T-helper 22 cell (primary cell): ENCODE results near the gene FGFBP3.
A peak's percentile ranks its signal among the peaks of the same experiment; 100 is the strongest.

ENCODE experiments used
- DNase-seq: peaks from one replicate; pipeline ENCODE4 v3.0.0-alpha.2; 2020; ENCODE audit warnings: low read depth

FGFBP3 gene, protein sequence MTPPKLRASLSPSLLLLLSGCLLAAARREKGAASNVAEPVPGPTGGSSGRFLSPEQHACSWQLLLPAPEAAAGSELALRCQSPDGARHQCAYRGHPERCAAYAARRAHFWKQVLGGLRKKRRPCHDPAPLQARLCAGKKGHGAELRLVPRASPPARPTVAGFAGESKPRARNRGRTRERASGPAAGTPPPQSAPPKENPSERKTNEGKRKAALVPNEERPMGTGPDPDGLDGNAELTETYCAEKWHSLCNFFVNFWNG

DNA sequence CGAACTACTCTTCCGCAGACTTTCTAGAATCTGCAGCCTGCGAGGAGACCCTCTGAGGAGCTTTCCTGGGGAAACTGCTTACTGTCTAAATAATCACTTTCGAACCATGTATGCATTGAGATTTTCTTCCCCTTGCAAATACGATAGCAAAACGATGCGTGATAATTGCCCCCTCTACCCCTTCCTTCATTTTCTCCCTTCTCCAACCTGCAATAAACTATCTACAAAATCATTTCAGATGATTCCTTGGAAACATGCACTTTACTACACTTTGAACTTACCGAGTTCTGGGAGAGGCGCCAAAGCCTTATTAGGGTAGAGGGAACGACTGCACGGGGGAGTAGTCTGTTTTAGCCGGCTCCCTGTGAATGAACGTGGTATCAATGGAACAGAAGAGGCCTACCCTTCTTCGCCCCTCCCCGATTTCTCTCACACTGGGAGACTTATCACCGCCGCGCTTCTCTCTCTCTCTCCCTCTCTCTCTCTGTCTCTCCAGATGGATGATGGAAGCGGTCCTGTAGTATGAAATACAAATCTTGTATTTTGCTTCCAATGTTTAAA, at the start of gene FGFBP3:
TSS of gene FGFBP3 (minus strand) at position 370 of the 561 bp plus-strand sequence. CDS start 517 bp downstream, outside the sequence.
- DNase-seq, result no peak

DNA sequence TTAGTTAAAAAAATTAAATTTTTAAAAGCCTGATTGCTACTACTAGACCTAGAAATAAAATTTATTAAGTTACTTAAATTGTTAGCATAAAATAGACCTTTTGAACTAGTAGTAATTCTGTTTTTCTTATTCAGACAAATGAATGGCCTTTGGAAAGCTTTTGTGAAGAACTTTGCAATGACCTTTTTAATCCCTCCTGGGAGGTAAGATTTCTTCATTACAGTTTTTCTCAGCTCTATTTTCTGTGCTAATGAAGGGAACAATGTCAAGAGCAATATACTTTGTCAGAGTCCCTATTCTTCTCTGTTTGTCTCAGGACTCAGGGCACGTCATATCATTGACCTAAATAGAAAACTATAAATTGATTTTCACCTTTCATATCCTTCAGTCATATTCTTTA, 47.8 kb upstream of the FGFBP3 start:
- no peak for DNase-seq

DNA sequence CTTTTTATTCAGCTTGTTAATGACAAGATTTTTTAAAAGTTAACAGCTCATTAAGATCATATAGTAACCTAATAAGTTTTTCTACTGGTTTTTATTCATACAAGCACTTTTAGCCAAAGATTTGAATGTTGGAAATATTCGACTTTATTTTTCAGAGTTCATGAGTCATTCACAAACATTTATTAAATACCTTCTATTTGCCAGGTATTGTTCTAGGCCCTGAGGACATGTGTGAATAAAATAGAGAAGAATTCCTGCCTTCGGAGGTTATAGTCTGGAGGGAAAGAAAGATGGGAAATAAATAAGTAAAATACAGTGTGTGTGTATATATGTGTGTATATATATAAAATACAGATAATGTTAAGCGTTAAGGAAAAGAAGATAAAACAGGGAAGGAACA, 45.8 kb upstream of the FGFBP3 start:
- no peak for DNase-seq

DNA sequence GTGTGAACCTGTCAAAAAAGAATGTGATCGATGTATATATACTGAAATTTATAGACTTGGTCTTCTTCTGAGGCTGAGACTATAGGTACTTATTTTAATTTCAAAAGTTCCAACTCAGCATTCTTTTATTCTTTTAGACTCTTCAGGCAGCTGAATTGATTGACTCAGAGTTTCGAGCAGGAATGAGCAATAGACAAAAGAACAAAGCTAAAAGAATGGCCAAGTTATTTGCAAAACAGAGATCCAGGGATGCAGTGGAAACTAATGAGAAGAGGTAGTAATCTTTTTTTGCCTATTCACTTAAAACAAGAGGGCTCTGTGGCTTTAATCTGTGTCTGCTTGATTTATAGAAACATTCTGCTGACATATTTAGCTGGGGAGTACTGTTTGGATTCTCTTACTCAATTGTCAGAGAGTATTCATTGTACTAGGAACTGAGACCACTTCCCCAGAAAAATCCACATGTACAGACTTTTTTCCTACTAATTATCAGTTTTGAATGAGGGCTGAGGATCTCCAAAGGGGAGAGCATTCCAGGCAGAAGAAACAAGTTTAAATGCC, 44.4 kb upstream of the FGFBP3 start:
- DNase-seq, result no peak

DNA sequence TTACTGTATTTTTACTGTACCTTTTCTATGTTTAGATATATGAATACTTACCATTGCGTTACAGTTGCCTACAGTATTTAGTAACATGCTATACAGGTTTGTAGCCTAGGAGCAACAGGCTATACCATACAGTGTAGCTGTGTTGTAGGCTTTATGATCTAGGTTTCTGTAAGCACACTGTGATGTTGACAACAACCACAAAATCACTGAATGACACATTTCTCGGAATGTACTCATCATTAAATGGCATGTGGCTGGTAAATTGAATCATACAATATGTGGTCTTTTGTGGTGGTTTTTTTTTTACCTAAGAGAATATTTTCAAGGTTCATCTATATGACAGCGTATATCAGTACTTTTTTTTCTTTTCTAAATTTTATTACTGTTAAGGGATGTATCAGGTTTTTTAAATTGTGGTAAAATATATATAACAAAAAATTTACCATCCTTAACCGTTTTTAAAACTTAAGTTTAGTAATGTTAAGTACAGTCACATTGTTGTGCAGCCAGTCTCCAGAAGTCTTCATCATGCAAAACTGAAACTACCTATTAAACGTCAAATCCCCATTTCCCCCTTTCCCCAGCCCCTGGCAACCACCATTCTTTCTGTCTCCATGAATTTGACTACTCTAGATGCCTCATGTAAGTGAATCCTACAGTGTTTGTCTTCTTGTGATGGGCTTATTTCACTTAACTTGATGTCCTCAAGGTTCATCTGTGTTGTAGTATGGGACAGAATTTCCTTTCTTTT, 35.8 kb upstream of the FGFBP3 start:
- DNase-seq, result no peak

DNA sequence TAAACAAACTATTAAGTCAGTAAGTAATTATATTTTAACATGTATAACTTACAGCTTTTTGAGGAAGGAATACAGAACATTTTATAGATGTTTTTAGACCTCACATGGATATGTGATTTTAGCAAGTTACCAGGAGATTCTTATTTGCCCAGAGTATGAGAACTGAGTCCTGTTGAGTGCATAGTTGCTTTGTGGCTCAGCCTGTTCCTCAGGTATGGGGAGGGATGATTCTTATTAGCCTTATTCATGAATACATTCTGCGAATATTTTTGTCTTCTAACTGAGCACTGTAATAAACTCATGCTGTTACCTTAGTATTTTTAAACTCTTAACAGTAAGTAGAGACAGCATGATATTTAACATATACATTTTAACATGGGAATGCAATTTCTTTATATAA, 32.1 kb upstream of the FGFBP3 start:
- DNase-seq, result no peak

DNA sequence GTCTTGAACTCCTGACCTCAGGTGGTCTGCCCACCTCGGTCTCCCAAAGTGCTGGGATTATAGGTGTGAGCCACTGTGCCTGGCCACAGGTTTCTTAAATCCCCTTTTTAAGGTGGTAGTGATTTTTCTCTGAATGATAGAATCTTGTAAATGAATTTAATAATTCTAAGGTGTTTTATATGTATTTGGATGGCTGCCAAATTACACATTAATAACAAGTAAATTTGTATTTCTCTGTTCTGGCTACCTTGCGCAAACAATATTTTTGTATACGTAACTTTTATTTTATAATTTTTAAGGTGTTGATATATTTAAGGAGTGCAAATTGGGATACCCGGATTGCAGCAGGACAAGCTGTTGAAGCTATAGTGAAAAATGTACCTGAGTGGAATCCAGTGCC, 30.4 kb upstream of the FGFBP3 start:
- no peak for DNase-seq

DNA sequence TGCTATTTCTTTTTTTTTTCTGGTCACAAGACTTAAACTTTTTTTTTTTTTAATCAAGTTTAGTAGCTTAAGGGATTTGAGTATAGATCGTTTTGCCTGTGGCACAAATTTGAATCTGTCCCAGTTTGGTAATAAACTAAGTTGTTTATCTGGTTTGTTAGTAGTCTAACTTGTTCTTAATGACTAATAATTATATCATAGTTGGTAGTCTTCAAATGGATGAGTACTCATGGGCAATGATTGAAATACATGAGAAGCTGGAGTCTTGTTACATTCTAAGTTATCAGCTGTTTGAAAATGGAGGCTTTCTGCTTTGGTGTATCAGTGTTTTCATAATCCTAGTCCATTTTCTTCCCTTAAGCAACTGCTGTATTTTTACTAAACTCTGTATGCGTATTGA, 26.6 kb upstream of the FGFBP3 start:
- no peak for DNase-seq

DNA sequence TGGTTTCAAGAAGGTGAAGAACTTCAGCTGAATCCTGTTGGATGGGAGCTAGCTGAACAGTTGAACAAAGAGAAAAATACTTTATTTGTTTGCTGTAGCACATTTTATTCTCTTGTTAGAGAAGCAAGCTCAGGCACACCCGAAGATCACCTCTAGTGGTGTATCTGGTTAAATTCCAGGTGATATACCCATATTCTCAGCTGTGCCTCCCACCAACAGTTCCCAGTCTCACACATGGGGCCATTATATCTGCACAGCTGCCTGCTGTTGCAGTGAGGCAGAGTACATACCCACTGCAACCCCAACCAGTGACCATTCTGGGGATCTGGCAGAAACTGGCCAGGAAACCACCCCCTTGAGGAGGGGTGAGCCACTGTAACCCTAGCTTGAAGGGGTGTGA, 23.5 kb upstream of the FGFBP3 start:
- DNase-seq, result no peak

DNA sequence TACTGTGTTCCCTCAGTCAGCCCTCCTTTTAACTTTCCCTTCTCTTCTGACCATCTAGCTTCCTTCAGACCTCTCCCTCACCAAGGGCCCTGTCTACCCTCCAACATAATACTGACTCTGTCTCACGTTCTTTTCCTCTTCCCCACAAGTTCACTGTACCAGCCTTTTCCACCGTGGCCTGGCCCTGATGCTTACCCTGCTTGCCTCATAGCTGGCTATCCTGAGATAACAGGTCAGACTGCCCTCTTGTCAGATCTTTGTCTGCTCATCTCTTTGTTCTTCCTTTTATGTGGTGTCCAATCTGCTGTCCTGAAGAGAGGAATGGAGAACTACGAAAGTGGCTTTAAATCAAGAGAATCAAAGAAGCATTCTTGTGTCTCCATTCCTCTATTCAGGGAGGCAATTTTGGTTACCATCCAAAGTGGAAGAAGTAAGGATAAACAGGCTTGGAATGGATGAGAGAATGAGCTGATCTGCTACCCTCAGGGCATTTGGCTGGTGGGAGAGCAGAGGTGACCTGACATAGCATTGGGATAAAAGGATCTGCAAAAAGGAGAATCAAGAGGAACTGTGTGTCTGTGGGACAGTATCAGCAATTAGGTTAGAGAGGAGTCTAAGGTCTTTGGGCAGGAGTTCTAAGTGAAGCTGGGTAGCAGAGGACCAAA, 22.4 kb upstream of the FGFBP3 start:
- DNase-seq, result no peak

DNA sequence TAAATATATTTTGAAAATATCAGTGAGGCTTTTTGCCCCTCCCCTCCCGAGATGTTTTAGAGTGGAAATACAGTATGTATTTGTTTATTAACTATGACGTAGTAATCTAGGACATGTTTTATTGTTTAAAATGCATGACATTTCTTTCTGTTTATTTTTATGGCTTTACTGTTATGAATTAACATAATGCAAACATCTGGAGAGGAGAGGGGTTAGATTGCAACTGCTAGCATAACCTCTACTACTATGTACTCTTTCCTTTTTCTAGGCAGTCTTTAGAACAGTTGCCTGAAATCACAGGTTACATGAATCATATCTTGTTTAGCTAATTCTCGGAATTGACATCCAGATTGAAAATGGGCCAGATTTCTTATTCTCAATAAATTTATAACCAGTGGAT, 21.7 kb upstream of the FGFBP3 start:
- no peak for DNase-seq

DNA sequence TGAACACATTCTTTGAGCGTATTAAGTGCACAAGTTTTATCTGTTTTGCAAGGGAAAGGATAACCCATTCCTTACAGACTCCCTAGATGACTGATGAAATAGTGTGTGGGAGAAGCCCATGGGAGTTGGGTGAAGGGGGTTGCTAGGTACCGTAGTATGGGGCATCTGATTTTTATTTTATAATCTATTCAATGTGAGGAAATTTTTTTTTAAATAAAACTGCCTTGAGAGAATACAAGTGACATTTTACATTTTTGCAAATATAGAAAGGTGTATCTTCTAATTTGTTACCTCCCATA, 15.7 kb upstream of the FGFBP3 start:
- no peak for DNase-seq

DNA sequence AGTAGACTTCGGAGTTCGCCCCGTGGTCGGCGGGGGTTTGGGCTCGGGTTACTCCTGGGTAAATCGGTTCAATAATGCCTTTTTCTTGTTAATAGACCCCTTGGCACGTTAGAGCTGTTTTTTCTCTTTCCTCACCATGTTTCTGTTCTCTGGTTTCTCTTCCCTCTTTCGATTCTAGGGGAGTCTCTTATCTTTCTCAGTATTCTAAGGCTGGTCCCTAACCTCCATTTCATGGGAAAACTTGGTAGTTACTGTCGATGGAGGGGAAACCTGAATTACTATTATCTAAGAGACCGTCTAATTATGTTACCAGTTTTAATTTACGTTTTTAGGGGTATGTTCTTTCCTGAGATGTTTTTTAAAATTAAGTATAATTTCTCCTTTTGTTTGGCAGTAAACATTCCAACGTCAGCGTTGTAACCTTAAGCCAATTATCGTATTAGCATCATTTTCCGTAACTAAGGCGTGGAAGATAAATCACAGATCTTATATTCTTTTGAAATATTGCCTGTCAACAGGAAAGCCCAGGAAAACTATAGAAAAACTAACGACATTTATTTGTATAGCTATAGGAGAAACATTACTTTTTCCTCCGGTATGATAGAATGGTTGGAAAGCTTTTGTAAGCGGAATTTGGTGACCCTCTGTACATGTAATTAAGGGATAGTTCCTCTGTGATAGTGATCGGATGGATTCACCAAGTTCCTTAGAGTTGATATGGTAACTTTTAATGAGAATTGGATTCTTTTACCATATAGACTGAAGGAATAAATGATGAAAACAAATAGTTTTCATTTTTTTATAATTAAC, 15.1 kb upstream of the FGFBP3 start:
- DNase-seq, result no peak

DNA sequence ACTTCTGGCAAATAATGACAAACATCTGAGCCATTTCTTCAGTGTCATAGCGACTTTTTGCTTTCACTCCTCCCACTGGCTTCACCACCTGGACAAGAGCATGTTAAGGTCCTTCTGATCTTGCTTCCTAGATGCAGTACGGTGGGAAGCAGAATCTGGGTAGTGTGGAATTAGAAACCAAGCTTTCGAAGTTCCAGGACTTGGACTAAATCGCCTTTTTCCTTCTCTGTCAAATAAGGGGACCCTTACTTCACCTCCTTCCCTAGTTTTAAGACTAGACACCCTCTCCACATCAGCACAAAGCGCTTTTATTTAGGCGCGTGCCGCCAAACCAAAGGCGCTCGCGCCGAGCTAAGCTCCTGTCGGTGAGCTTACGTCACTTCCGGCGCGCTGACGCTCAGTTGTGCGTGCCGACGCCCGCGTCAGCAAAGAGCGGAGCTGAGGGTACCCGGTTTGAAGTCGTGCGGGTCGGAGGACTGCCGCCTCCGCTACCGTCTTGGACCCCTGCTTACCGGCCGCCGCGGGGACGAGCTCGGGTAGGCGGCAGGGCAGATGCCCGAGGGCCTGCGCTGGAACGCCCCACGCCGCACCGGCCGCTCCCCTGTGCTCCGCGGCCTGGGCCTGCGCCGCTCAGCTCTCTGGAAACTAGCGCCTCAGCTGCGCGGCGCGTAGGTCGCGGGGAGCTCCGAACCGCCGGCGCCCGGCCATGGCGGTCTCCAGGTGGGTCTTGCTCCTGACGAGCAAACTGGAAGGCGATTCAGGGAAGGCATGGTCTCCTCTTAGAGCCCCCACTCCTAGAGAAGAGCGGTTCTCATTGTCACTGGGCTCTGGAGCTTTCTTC, 14.3 kb upstream of the FGFBP3 start, which contains the start of gene BTAF1:
TSS of gene BTAF1 (plus strand) at position 400 of the 841 bp plus-strand sequence. CDS start at position 707, 307 bp downstream.
- DNase-seq, result peak; percentile 83

DNA sequence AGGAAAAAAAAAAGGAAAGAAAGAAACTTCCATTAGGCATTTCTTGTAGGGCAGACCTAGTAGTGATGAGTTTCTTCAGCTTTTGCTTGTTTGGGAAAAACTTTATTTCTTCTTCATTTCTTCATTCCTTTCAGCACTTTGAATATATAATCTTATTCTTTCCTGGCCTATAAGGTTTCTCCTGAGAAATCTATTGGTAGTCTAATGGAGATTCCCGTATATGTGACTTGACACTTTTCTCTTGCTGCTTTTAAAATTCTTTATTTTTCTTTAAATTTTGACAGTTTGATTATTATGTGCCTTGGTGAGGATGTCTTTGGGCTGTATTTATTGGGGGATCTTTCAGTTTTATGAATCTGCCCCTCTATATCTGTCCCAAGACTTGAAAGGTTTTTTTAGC, 10.4 kb upstream of the FGFBP3 start:
- no peak for DNase-seq

DNA sequence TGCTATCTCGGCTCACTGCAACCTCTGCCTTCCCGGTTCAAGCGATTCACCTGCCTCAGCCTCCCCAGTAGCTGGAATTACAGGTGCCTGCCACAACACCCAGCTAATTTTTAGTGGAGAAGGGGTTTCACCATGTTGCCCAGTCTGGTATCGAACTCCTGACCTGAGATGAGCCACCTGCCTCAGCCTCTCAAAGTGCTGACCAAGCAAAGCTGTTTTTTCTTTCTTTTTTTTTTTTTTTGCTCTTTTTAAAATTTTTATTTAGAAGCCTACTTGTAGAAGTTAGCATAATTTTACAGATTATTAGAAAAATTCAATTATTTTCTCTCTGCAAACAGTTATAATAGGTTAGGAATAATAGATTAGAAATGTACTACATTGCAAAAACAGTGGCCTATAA, 1.2 kb upstream of the FGFBP3 start:
- no peak for DNase-seq

DNA sequence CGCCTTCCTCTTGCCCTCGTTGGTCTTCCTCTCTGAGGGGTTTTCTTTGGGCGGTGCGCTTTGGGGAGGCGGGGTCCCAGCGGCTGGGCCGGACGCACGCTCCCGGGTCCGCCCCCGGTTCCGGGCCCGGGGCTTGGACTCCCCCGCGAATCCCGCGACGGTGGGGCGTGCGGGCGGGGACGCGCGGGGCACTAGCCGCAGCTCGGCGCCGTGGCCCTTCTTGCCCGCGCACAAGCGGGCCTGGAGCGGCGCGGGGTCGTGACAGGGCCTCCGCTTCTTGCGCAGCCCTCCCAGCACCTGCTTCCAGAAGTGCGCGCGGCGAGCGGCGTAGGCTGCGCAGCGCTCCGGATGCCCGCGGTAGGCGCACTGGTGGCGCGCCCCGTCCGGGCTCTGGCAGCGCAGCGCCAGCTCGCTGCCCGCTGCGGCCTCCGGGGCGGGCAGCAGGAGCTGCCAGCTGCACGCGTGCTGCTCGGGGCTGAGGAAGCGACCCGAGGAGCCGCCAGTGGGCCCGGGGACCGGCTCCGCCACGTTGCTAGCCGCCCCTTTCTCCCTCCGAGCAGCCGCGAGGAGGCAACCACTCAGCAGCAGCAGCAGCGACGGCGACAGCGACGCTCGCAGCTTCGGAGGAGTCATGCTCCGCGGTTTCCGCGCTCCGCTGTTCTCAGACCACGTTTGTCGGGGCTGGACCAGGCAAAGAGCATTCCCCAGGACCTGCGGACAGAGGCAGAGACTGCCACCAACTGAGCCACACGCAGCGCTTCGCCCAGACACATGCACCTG, 759 bp downstream of the FGFBP3 start:
- peak; percentile 44 for DNase-seq

DNA sequence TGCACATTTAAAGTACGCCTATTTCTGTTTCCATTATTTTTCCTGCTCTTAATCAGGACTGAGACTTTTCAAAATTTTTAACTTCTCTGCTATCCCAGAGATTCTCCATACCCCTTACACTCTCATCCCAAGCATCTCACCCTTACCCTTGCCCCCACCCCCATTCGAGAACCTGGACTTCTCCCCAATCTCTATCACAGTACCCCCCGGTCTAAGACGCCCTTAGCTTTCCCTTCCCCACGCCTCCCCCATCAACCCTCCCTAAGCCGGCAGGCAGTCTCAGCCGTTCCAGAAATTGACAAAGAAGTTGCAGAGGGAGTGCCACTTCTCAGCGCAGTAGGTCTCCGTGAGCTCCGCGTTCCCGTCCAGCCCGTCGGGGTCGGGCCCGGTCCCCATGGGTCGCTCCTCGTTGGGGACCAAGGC, 1.4 kb downstream of the FGFBP3 start:
- DNase-seq, result no peak

DNA sequence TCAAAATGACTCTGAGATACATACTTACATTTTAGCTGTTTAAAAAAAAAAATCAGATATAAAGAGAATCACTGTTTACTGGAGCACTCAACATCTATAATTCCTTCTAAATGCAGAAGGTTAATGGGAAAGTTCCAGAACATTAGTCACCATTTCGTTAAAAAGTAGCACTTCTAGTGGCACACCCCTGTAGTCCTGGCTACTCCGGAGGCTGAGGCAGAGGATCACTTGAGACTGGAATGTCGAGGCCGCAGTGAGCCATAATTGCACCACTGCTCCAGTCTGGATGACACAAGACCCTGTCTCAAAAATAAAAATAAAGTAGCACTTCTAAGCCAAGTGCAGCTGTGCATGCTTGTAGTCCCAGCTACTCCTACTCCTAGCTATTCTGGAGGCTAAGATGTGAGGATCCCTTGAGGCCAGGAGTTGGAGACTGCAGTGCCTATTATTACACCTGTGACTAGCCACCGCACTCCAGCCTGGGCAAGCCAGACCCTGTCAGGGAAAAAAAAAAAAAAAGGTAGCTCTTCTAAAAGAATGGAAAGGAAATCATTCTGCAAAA, 2.2 kb downstream of the FGFBP3 start:
- DNase-seq, result no peak
